Parathyroid adenoma (tissue), 2 donors: Measurements from ENCODE around the gene KRT222.

Experiments used
- H2AFZ ChIP-seq: fragments of 300-600 bp; sonication (generic); one replicate; pipeline ENCODE4 v1.7.0; 2017; ENCODE audit warnings: antibody characterized with exemption, mild to moderate bottlenecking
- H3K27ac ChIP-seq: fragments of 300-600 bp; sonication (generic); one replicate; pipeline ENCODE4 v1.7.0; 2017
- H3K27me3 ChIP-seq: fragments of 300-600 bp; sonication (generic); one replicate; pipeline ENCODE4 v1.7.0; 2017; ENCODE audit warnings: low read length; ENCODE audit not compliant: control insufficient read depth, insufficient read depth
- H3K36me3 ChIP-seq: fragments of 300-600 bp; sonication (generic); one replicate; pipeline ENCODE4 v1.7.0; 2017; ENCODE audit warnings: low read length; ENCODE audit not compliant: control insufficient read depth, insufficient read depth
- H3K4me1 ChIP-seq: fragments of 300-600 bp; sonication (generic); one replicate; pipeline ENCODE4 v1.7.0; 2017; ENCODE audit warnings: control low read depth
- H3K4me2 ChIP-seq: fragments of 300-600 bp; sonication (generic); one replicate; pipeline ENCODE4 v1.7.0; 2017; ENCODE audit warnings: low read length
- H3K4me3 ChIP-seq: fragments of 300-600 bp; sonication (generic); one replicate; pipeline ENCODE4 v1.7.0; 2017; ENCODE audit warnings: low read depth, low read length
- H3K79me2 ChIP-seq: fragments of 300-600 bp; sonication (generic); one replicate; pipeline ENCODE4 v1.7.0; 2017; ENCODE audit warnings: control low read depth
- H3K9ac ChIP-seq: fragments of 300-600 bp; sonication (generic); one replicate; pipeline ENCODE4 v1.7.0; 2017; ENCODE audit warnings: mild to moderate bottlenecking
- H3K9me3 ChIP-seq: fragments of 300-600 bp; sonication (generic); one replicate; pipeline ENCODE4 v1.7.0; 2017; ENCODE audit warnings: low read length; ENCODE audit not compliant: control insufficient read depth
- CTCF ChIP-seq: fragments of 300-600 bp; sonication (generic); IDR thresholded peaks from one replicate; pipeline ENCODE4 v1.7.0; 2017; ENCODE audit warnings: antibody characterized with exemption, mild to moderate bottlenecking
- donor health status: primary hyperparathyroidism.

The KRT222 gene

GRCh38 chr17:40621019-40621418 lies 44.0 kb downstream of the KRT222 start:
- no peaks in the 10 kb centered on the region for H3K79me2 ChIP-seq
- no peaks in the 10 kb centered on the region for H3K9me3 ChIP-seq
- H3K9ac ChIP-seq = no peak overlapping the region
- no peaks in the 10 kb centered on the region for H3K36me3 ChIP-seq
- no peak overlapping the region for H3K27ac ChIP-seq
- no peak overlapping the region for H3K4me3 ChIP-seq
- H2AFZ ChIP-seq = no peak overlapping the region
- H3K4me2 ChIP-seq = no peak overlapping the region
- no peak for TF ChIP-seq CTCF
- no peaks in the 10 kb centered on the region for H3K27me3 ChIP-seq
- H3K4me1 ChIP-seq = no peaks in the 10 kb centered on the region

- no peaks in the 10 kb centered on the region for H3K27me3 ChIP-seq
- no peak overlapping the region for H3K9ac ChIP-seq
- H3K4me2 ChIP-seq = no peak overlapping the region
- no peak overlapping the region for H3K4me3 ChIP-seq
- H3K79me2 ChIP-seq = no peaks in the 10 kb centered on the region
- no peaks in the 10 kb centered on the region for H3K9me3 ChIP-seq
- no peaks in the 10 kb centered on the region for H3K4me1 ChIP-seq
- H3K27ac ChIP-seq = no peak overlapping the region
- no peaks in the 10 kb centered on the region for H3K36me3 ChIP-seq
- H2AFZ ChIP-seq = peak overlapping the region; percentile 62
- TF ChIP-seq CTCF = no peak
Observed at GRCh38 chr17:40618754-40619625, 46.0 kb downstream of the KRT222 start.

GRCh38 chr17:40617678-40618240 lies 47.2 kb downstream of the KRT222 start:
- H3K4me3 ChIP-seq = no peak overlapping the region
- TF ChIP-seq CTCF = no peak
- H3K36me3 ChIP-seq = no peaks in the 10 kb centered on the region
- H3K4me2 ChIP-seq = no peak overlapping the region
- H3K27me3 ChIP-seq = no peaks in the 10 kb centered on the region
- H2AFZ ChIP-seq = no peak overlapping the region
- H3K79me2 ChIP-seq = no peaks in the 10 kb centered on the region
- no peaks in the 10 kb centered on the region for H3K4me1 ChIP-seq
- H3K9me3 ChIP-seq = no peaks in the 10 kb centered on the region
- no peak overlapping the region for H3K9ac ChIP-seq
- no peak overlapping the region for H3K27ac ChIP-seq

GRCh38 chr17:40616592-40616991 lies 48.4 kb downstream of the KRT222 start:
- Histone ChIP-seq H3K79me2 (no peaks in the 10 kb centered on the region), H3K4me3 (no peak overlapping the region), H3K27ac (no peak overlapping the region), H3K4me2 (no peak overlapping the region), H3K9ac (no peak overlapping the region), H3K4me1 (no peaks in the 10 kb centered on the region), H3K36me3 (no peaks in the 10 kb centered on the region), H2AFZ (no peak overlapping the region), H3K27me3 (no peaks in the 10 kb centered on the region), H3K9me3 (no peaks in the 10 kb centered on the region)
- no peak for TF ChIP-seq CTCF
